ENCODE measurements around the gene EML4.

GRCh38 chr2:42183775-42184174, 14.6 kb downstream of the EML4 start:
- TF ChIP-seq CTCF (conservative IDR thresholded peaks at IDR 0.05) (no peak), EZH2 (IDR thresholded peaks at IDR 0.05; ENCODE audit: low read depth) (no peak)
